Measurements from ENCODE around the gene SCLY. TPM values are rescaled to one million over a fixed set of nuclear protein-coding genes. Genes with fewer than 3 reads are reported as not detected.

SCLY gene
- total RNA-seq, 1 experiment from 2014 or later, result 28.7 TPM

- intact Hi-C loops (cut with micrococcal nuclease), result no loop called here
- BruUV-seq (replicated peaks), result no TSS peak
- ChIA-PET CTCF (no interaction called here), RAD21 (ENCODE audit: low non-redundant PET in 1 of 2, low total read pairs in 2 of 2, uncharacterized antibody in 2 of 2, unreplicated experiment in 2 of 2) (no interaction called here), POLR2A (no interaction called here)
- H3K4me2 ChIP-seq (ENCODE audit: low read length), result no peak overlapping the region
- no peaks in the 10 kb centered on the region for H4K20me1 ChIP-seq (ENCODE audit: insufficient read depth)
- DNase-seq (ENCODE audit: low read depth, low spot score), result no peak
- TF ChIP-seq ZFX (IDR thresholded peaks at IDR 0.05) (no peak), SP1 (IDR thresholded peaks at IDR 0.05; ENCODE audit: low read depth) (no peak), FOSL1 (IDR thresholded peaks at IDR 0.05; ENCODE audit: low read depth) (no peak), RAD21 (IDR thresholded peaks at IDR 0.05; ENCODE audit: low read depth) (no peak), EZH2phosphoT487 (IDR thresholded peaks at IDR 0.05; ENCODE audit: borderline replicate concordance) (no peak), ZBTB33 (IDR thresholded peaks at IDR 0.05; ENCODE audit: extremely low read depth, insufficient replicate concordance, low read length) (no peak), ZNF274 (IDR thresholded peaks at IDR 0.05; ENCODE audit: low read depth, low read length) (no peak), YY1 (IDR thresholded peaks at IDR 0.05; ENCODE audit: extremely low read depth, insufficient replicate concordance, low read depth, low read length) (no peak), EGR1 (IDR thresholded peaks at IDR 0.05; ENCODE audit: low read depth) (no peak), SRF (IDR thresholded peaks at IDR 0.05; ENCODE audit: low read depth) (no peak), POLR2A (IDR thresholded peaks at IDR 0.05; ENCODE audit: borderline replicate concordance, extremely low read depth, insufficient read depth, insufficient read length) (no peak), EZH2 (IDR thresholded peaks at IDR 0.05) (no peak), TCF7L2 (IDR thresholded peaks at IDR 0.05; ENCODE audit: borderline replicate concordance, extremely low read depth, insufficient read depth, insufficient read length) (no peak), ELF1 (IDR thresholded peaks at IDR 0.05; ENCODE audit: borderline replicate concordance, low read depth) (no peak), SIN3A (IDR thresholded peaks at IDR 0.05; ENCODE audit: low read depth) (no peak), JUND (IDR thresholded peaks at IDR 0.05) (no peak), REST (IDR thresholded peaks at IDR 0.05; ENCODE audit: low read depth) (no peak)
- TF ChIP-seq, protein P1, sequence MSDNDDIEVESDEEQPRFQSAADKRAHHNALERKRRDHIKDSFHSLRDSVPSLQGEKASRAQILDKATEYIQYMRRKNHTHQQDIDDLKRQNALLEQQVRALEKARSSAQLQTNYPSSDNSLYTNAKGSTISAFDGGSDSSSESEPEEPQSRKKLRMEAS (IDR thresholded peaks at IDR 0.05), result no peak
- no peaks in the 10 kb centered on the region for H3K9me2 ChIP-seq (ENCODE audit: insufficient read depth)
- no peaks in the 10 kb centered on the region; the same call in 1 of the 2 replicates for H3K27me3 ChIP-seq (ENCODE audit: insufficient read depth, low read length)
- no peaks in the 10 kb centered on the region for H3K9me3 ChIP-seq (ENCODE audit: control insufficient read depth in 1 of 2, insufficient read depth in 1 of 2, low read depth in 1 of 2, low read length in 2 of 2)
- peaks cover 0 to 3% of the 10 kb centered on the region in 2 experiments; a peak in 1 of 4 replicates for H3K4me1 ChIP-seq (ENCODE audit: control insufficient read depth in 1 of 2, insufficient read depth in 2 of 2, low read length in 2 of 2)
- no peaks in the 10 kb centered on the region for H3K79me2 ChIP-seq (ENCODE audit: insufficient read depth, low read length)
- H3K27ac ChIP-seq (ENCODE audit: low read depth, low read length), result no peak overlapping the region
- H3K4me3 ChIP-seq (replicated peaks in 1 of 2; ENCODE audit: low read depth in 1 of 2, low read length in 2 of 2), result no peak overlapping the region
- no peak for ATAC-seq
- H3K9ac ChIP-seq (ENCODE audit: low read length), result no peak overlapping the region
- no peaks in the 10 kb centered on the region for H3K36me3 ChIP-seq (ENCODE audit: control insufficient read depth in 1 of 2, insufficient read depth in 2 of 2, low read length in 2 of 2)
- H2AFZ ChIP-seq (ENCODE audit: low read depth, low read length, poor library complexity, severe bottlenecking), result no peak overlapping the region
Measured at GRCh38 chr2:238119756-238120462, 59.1 kb downstream of the SCLY start.
